ENCODE measurements around the gene SLC11A1. TPM values are rescaled to one million over a fixed set of nuclear protein-coding genes. Genes with fewer than 3 reads are reported as not detected.

SLC11A1 gene
- total RNA-seq, 4 donors from 2014 or later: 2.2 to 4.6 (median 3.5) TPM

DNA sequence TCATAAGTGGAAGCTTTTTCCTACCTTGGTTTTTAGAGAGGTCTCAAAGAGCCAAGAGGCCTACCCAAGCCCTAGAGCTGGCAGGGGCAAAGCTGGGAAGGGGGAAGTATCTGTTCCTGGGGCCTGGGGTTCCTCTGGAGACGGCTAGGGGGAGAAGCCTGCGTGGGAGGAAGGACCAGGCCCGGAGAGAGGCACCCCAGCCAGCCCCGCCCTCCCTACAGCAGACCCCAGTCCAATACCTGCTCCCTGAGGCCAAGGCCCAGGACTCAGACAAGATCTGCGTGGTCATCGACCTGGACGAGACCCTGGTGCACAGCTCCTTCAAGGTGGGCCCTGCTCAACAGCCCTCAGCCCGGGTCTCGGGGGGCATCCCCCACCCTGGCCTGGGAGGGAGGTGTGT lies 19.8 kb downstream of the SLC11A1 start:
- DNase-seq (ENCODE audit: low spot score in 2 of 2): no peak
- WGBS, 2 donors: 55% methylated on average over 5 to 9 of the region's 9 CpGs
- intact Hi-C loops (cut with DNase I; ENCODE audit: low total_unique reads): no loop called here
- TF ChIP-seq, protein P1, sequence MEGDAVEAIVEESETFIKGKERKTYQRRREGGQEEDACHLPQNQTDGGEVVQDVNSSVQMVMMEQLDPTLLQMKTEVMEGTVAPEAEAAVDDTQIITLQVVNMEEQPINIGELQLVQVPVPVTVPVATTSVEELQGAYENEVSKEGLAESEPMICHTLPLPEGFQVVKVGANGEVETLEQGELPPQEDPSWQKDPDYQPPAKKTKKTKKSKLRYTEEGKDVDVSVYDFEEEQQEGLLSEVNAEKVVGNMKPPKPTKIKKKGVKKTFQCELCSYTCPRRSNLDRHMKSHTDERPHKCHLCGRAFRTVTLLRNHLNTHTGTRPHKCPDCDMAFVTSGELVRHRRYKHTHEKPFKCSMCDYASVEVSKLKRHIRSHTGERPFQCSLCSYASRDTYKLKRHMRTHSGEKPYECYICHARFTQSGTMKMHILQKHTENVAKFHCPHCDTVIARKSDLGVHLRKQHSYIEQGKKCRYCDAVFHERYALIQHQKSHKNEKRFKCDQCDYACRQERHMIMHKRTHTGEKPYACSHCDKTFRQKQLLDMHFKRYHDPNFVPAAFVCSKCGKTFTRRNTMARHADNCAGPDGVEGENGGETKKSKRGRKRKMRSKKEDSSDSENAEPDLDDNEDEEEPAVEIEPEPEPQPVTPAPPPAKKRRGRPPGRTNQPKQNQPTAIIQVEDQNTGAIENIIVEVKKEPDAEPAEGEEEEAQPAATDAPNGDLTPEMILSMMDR (IDR thresholded peaks at IDR 0.05): no peak
- no peak for TF ChIP-seq POLR2A (IDR thresholded peaks at IDR 0.05)
- H3K4me3 ChIP-seq (ENCODE audit: low read depth, poor library complexity, severe bottlenecking): no peak overlapping the region

DNA sequence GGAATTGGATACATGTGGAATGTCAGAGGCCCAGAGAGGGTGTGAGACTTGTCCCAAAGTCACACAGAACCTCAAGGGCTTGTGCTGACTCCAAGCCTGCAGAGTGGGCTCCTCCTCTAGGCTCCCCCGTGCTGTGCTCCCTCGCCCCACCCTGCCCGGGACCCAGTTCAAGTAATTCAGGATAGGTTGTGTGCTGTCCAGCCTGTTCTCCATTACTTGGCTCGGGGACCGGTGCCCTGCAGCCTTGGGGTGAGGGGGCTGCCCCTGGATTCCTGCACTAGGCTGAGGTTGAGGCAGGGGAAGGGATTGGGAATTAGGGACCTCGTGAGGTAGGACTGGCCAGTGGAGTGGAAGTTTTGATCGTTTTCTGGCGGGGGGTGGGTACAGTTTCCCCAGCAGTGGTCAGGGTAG lies 20.4 kb downstream of the SLC11A1 start:
- TF ChIP-seq, protein P1 (IDR thresholded peaks at IDR 0.05): no peak
- H3K4me3 ChIP-seq (ENCODE audit: low read depth, poor library complexity, severe bottlenecking): no peak overlapping the region
- DNase-seq (ENCODE audit: low spot score in 2 of 2): no peak
- intact Hi-C loops (cut with DNase I; ENCODE audit: low total_unique reads): no loop called here
- 42 to 44% methylated on average over 3 to 8 of the region's 8 CpGs for WGBS, 2 donors

GRCh38 chr2:218402911-218403411 lies 20.9 kb downstream of the SLC11A1 start:
- no peak overlapping the region for H3K4me3 ChIP-seq (ENCODE audit: low read depth, poor library complexity, severe bottlenecking)
- intact Hi-C loops (cut with DNase I; ENCODE audit: low total_unique reads): no loop called here
- 81 to 84% methylated on average over 9 to 24 of the region's 26 CpGs for WGBS, 2 donors
- no peak for DNase-seq (ENCODE audit: low spot score in 2 of 2)
- TF ChIP-seq POLR2A (IDR thresholded peaks at IDR 0.05): no peak

DNA sequence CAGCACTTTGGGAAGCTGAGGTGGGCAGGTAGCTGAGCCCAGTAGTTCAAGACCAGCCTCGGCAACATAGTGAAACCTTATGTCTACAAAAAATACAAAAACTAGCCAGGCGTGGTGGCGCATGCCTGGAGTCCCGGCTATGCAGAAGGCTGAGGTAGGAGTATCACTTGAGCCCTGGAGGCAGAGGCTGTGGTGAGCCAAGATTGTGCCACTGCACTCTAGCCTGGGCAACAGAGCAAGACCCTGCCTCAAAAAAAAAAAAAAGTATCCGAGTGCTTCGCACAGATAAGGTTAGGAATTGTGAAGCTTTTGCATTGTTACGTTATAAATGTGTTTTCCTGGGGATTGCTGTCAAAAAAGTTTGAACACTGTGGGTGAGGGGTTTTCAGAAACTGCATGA lies 21.7 kb downstream of the SLC11A1 start:
- H3K4me3 ChIP-seq (ENCODE audit: low read depth, poor library complexity, severe bottlenecking): no peak overlapping the region
- TF ChIP-seq, protein P1 (IDR thresholded peaks at IDR 0.05): no peak
- no peak for TF ChIP-seq POLR2A (IDR thresholded peaks at IDR 0.05)
- no peak for DNase-seq (ENCODE audit: low spot score in 2 of 2)
- 58 to 63% methylated on average over 7 of the region's 7 CpGs for WGBS, 2 donors
- intact Hi-C loops (cut with DNase I; ENCODE audit: low total_unique reads): no loop called here

- no peak overlapping the region for H3K4me3 ChIP-seq (ENCODE audit: low read depth, poor library complexity, severe bottlenecking)
- WGBS, 2 donors: 58 to 60% methylated on average over 16 of the region's 16 CpGs
- intact Hi-C loops (cut with DNase I; ENCODE audit: low total_unique reads): no loop called here
- TF ChIP-seq POLR2A (IDR thresholded peaks at IDR 0.05): no peak
- TF ChIP-seq, protein P1 (IDR thresholded peaks at IDR 0.05): no peak
- peak in 1 of 2 donors; percentile 83 for DNase-seq (ENCODE audit: low spot score in 2 of 2)
Measured at GRCh38 chr2:218404351-218405085, 22.4 kb downstream of the SLC11A1 start.

DNA sequence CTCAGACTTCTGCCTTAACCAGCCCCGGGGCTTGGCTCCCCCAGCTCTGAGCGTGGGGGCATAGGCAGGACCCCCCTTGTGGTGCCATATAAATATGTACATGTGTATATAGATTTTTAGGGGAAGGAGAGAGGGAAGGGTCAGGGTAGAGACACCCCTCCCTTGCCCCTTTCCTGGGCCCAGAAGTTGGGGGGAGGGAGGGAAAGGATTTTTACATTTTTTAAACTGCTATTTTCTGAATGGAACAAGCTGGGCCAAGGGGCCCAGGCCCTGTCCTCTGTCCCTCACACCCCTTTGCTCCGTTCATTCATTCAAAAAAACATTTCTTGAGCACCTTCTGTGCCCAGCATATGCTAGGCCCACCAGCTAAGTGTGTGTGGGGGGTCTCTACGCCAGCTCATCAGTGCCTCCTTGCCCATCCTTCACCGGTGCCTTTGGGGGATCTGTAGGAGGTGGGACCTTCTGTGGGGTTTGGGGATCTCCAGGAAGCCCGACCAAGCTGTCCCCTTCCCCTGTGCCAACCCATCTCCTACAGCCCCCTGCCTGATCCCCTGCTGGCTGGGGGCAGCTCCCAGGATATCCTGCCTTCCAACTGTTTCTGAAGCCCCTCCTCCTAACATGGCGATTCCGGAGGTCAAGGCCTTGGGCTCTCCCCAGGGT lies 23.1 kb downstream of the SLC11A1 start:
- DNase-seq (ENCODE audit: low spot score in 2 of 2): no peak
- H3K4me3 ChIP-seq (ENCODE audit: low read depth, poor library complexity, severe bottlenecking): no peak overlapping the region
- TF ChIP-seq, protein P1 (IDR thresholded peaks at IDR 0.05): no peak
- TF ChIP-seq POLR2A (IDR thresholded peaks at IDR 0.05): no peak
- 44 to 51% methylated on average over 8 of the region's 8 CpGs for WGBS, 2 donors
- intact Hi-C loops (cut with DNase I; ENCODE audit: low total_unique reads): no loop called here

Measured in lower leg skin (tissue), 4 donors.